IPS-NIHi7 (cell line): ENCODE results near the gene S100A8.

Source experiments
- DNase-seq: peaks from one replicate; pipeline ENCODE4 v3.0.0; 2012; ENCODE audit warnings: mixed read lengths; ENCODE audit errors: extremely low spot score

S100A8 gene

GRCh38 chr1:153392822-153393221 lies 1.9 kb upstream of the S100A8 start:
- no peak for DNase-seq

GRCh38 chr1:153392258-153392657 lies 1.4 kb upstream of the S100A8 start:
- no peak for DNase-seq

DNA sequence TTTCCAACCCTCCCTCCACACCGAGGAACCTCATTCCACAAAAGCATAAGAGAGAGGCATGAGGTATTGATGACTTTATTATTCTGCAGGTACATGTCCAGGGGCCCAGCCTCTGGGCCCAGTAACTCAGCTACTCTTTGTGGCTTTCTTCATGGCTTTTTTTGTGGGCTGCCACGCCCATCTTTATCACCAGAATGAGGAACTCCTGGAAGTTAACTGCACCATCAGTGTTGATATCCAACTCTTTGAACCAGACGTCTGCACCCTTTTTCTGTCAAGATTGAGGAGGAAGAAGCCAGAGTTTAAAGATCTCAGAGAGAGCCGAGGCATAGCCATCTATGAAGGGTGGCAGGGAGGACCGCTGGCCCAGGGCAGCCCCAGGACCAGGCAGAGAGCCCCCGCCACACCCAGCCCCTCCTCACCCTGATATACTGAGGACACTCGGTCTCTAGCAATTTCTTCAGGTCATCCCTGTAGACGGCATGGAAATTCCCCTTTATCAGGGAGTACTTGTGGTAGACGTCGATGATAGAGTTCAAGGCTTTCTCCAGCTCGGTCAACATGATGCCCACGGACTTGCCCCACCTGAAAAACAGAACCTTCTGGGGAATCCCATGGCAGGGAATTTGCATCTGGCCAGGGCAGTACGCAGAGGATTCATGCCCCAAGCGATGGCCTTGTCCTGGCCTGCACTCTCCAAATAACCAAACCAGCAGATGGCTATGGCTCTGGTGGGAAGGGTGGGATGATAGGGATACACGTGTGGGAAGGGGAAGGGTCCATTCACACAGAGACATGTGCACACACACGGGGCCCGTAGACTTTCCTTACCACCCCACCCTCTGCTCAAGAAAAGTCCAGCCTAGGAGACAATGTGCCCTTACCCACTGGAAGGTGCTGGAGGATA lies 647 bp downstream of the S100A8 start:
- no peak for DNase-seq

GRCh38 chr1:153389401-153389800 lies 1.5 kb downstream of the S100A8 start:
- no peak for DNase-seq

DNA sequence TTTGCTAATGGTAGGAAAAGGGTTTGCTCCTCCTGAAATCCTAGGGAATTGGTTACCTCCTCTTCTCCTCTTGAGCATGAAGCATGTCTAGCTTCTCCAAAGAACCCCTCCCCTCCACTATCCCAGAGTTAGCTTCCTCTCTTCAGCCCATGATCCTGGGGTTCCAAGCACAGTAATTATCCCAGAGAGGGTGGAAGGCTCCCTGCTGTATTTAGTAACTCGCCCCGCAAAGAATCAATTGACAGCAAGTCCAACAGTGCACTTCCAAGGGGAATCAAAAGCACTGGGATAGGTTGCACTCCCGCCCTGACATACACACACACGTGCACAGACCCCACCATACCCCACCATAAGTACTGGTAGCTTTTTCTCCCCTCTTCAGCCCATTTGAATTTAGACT lies 3.1 kb downstream of the S100A8 start:
- DNase-seq: no peak

GRCh38 chr1:153387001-153387400 lies 3.9 kb downstream of the S100A8 start:
- no peak for DNase-seq

GRCh38 chr1:153386500-153386901 lies 4.4 kb downstream of the S100A8 start:
- DNase-seq: no peak

- no peak for DNase-seq
These were observed 5.8 kb downstream of the S100A8 start for GRCh38 chr1:153384958-153385580.

- no peak for DNase-seq
These were observed 10.2 kb downstream of the S100A8 start for GRCh38 chr1:153380711-153381110.

GRCh38 chr1:153379591-153379990 lies 11.3 kb downstream of the S100A8 start:
- no peak for DNase-seq

GRCh38 chr1:153375511-153375910 lies 15.4 kb downstream of the S100A8 start, which contains the start of gene S100A12:
TSS of gene S100A12 (minus strand) at chr1:153375621. CDS start at chr1:153374592, 1,029 bp downstream.
- no peak for DNase-seq

DNA sequence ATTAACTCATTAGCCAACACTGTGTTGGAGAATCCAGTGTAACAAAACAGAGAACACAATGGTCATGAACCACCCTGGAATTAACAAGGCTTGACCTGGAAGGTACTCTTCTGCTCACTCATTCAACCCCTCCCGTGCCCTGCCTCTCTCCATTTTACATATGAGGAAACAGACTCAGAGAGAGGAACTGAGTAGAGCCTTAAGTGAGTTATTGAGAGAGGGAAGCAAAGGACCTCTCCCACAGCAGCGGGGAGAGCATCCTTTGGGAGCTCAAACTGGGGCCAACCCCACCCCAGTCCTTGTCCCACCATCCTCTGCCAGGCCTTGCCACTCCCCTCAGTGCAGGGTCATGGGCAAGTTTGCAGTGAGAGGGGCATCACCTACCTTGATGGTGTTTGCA lies 16.8 kb downstream of the S100A8 start:
- DNase-seq: no peak

DNA sequence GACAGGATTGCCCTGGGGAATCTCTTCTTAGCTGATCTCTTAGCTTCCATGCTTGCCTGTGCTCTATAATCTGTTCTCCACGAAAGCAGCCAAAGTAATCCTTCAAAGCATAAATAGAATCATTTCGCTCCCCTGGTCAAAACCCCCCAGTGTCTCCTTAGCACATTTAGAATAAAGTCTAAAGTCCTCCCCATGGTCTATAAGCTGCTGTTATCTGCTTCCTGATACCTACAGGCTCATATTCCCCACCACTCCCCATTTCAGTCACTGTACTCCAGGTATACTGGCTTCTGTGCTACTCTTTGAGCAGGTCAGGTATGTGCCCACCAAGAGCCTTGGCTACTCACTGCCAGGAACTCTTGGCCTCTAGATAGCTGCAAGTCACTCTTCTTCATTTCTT lies 18.3 kb downstream of the S100A8 start:
- no peak for DNase-seq

DNA sequence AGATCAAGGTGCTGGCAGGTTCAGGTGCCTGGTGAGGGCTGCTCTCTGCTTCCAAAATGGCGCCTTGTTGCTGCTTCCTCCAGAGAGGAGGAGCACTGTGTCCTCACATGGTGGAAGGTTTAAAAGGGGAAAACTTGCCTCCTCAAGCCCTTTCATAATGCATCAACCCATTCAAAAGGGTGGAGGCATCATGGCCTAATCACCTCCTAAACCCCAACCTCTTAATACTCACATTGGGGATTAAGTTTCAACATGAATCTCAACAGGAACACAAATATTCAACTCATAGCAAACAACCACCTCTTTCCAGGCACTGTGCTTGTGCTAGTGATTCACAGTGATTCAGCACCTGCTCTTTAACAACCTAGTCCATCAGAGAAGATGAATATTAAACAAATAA lies 19.6 kb downstream of the S100A8 start:
- no peak for DNase-seq

DNA sequence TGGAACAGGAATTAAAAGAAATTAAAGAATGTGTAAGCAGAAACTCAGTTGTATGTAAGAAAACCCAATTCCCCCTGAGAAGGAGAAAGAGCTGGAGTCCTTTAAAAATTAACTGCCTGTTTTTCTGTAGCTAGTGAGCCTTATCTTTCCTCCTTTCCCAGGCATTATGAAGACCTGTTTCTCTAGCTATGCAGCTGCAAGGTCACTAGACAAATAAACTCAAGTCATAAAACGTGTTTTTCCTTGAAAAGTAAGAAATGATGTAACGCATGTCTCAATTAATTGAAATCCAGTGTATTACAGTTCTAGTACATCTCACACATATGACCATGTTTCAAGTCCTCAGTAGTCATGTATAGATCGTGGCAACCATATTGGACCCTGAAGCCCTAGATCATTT lies 20.7 kb downstream of the S100A8 start:
- DNase-seq: no peak

GRCh38 chr1:153368495-153368894 lies 22.4 kb downstream of the S100A8 start:
- DNase-seq: no peak

DNA sequence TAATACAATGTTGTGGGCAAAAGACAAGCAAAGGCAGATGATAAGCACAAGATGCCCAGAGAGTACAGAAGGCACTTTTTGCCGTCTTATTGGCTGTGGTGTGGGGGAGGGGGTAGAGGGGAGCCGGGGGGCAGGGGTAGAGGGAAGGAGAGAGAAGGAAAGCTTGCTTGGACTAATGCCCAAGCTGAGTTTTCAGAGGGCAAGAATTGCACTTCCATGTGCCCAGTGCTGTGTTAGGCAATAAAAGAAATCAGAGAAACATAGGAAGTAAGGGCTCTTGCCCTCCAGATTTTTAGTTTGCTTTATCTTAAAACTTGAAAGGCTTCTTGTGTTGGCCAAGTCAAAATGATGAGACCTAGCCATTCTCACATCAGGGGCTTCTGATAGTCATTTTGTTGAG lies 23.8 kb downstream of the S100A8 start:
- DNase-seq: no peak

- no peak for DNase-seq
These were observed 24.6 kb downstream of the S100A8 start for GRCh38 chr1:153366261-153366660.

- no peak for DNase-seq
These were observed 25.2 kb downstream of the S100A8 start for GRCh38 chr1:153365696-153366095.

- no peak for DNase-seq
These were observed 25.9 kb downstream of the S100A8 start for GRCh38 chr1:153364766-153365666.

- no peak for DNase-seq
These were observed 26.7 kb downstream of the S100A8 start for GRCh38 chr1:153364156-153364555.

DNA sequence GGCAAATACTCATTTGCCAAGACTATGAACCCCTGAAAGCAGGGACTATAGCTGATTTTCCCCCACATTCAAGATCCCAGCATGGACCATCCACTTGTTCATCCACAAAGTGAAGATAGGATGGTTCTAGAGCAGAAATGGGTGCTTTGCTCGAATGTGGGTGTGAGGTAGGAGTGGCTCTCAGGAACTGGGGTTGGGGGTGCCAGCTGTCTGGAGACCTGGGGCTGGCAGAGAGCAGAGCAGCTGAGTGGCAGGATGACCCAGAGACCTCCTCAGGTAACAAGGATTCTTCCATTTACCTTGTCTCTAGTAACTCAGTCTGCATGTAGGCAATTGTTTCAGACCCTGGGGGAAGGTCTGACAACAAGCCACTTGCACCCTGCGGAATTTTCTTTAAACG lies 27.2 kb downstream of the S100A8 start:
- no peak for DNase-seq
